ENCODE measurements around the gene MAP4K4. TPM values are rescaled to one million over a fixed set of nuclear protein-coding genes. Genes with fewer than 3 reads are reported as not detected.

MAP4K4 gene
- total RNA-seq, 4 donors from 2014 or later, result 33.8 to 47.3 (median 35.7) TPM

DNA sequence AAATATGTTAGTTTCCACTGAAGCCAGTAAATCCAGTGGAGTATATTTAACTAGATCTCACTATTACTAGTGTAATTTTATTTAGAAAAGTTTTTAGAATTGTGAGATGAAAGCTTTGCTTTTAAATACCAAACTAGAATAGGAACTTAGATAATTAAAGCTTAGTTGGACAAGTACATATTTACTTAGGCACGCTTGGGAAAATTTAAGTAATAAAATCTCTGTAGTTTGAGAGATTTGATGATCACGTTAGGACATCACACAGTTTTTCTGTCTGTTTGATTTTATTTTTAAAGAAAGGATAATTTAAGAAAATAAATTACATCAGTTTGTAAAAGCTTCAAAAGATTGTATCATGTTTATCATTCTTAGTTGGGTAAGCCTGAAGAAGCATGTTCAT, 153.5 kb downstream of the MAP4K4 start:
- H3K36me3 ChIP-seq, result peaks cover 0 to 5% of the 10 kb centered on the region in 2 donors
- TF ChIP-seq POLR2A (IDR thresholded peaks at IDR 0.05), result no peak
- TF ChIP-seq, protein P1, sequence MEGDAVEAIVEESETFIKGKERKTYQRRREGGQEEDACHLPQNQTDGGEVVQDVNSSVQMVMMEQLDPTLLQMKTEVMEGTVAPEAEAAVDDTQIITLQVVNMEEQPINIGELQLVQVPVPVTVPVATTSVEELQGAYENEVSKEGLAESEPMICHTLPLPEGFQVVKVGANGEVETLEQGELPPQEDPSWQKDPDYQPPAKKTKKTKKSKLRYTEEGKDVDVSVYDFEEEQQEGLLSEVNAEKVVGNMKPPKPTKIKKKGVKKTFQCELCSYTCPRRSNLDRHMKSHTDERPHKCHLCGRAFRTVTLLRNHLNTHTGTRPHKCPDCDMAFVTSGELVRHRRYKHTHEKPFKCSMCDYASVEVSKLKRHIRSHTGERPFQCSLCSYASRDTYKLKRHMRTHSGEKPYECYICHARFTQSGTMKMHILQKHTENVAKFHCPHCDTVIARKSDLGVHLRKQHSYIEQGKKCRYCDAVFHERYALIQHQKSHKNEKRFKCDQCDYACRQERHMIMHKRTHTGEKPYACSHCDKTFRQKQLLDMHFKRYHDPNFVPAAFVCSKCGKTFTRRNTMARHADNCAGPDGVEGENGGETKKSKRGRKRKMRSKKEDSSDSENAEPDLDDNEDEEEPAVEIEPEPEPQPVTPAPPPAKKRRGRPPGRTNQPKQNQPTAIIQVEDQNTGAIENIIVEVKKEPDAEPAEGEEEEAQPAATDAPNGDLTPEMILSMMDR (IDR thresholded peaks at IDR 0.05), result no peak
- intact Hi-C loops (cut with DNase I), result no loop called here
- H3K4me1 ChIP-seq, result peaks cover 9 to 10% of the 10 kb centered on the region in 2 donors
- H3K27me3 ChIP-seq, result no peaks in the 10 kb centered on the region
- 90 to 92% methylated on average over 2 of the region's 2 CpGs for WGBS, 2 donors
- no peak overlapping the region for H3K4me3 ChIP-seq (replicated peaks in 1 of 3)
- H3K9me3 ChIP-seq, result no peaks in the 10 kb centered on the region
- no peak for DNase-seq
- H3K27ac ChIP-seq, result no peak overlapping the region

DNA sequence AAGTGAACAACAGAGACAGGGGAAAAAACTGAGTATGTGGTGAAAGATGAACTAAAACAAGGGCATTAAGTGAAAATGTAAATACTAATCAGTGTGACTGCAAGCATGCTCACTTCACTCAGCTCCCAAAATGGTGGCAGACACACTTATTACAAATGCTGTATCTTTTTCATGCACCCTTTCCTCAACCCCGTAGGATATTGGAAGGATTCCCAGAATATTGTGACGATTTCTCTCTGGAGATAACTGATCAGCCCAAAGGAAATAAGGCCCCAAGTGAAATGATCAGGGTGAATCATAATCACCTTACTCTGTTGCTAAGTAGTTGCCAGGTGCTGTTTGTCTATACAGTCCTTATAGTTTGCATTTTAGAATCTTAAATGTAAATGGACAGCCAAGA, 155.3 kb downstream of the MAP4K4 start:
- Histone ChIP-seq H3K27me3 (no peaks in the 10 kb centered on the region), H3K9me3 (no peaks in the 10 kb centered on the region), H3K27ac (no peak overlapping the region), H3K36me3 (no peaks in the 10 kb centered on the region), H3K4me3 (replicated peaks in 1 of 3) (no peak overlapping the region), H3K4me1 (peaks cover 9 to 10% of the 10 kb centered on the region in 2 donors)
- WGBS, 2 donors, result 65 to 74% methylated on average over 2 of the region's 2 CpGs
- intact Hi-C loops (cut with DNase I), result no loop called here
- TF ChIP-seq, protein P1 (IDR thresholded peaks at IDR 0.05), result no peak
- no peak for DNase-seq

DNA sequence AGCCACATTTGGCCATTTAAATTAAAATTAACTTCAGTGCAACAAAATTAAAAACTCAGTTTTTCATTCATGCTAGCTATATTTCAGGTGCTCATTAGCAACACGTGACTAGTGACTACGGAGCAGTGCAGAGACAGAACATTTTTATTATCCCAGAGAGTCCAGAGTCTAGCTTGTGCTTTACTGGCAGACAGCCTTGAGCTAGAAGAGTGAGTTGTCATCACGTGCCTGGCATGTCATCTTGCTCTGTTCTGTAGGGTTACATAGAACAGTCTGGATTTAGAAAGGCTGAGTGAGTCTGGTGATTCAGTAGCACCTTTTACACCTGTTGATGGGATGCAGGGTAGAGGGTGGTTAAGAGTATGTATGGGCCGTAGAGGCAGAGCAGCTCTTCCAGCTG, 157.4 kb downstream of the MAP4K4 start:
- TF ChIP-seq, protein P1 (IDR thresholded peaks at IDR 0.05), result no peak
- no peak for TF ChIP-seq POLR2A (IDR thresholded peaks at IDR 0.05)
- peaks cover 0 to 2% of the 10 kb centered on the region in 2 donors for H3K36me3 ChIP-seq
- no peak overlapping the region for H3K27ac ChIP-seq
- no peak for DNase-seq
- H3K27me3 ChIP-seq, result no peaks in the 10 kb centered on the region
- intact Hi-C loops (cut with DNase I), result no loop called here
- H3K4me3 ChIP-seq (replicated peaks in 1 of 3), result no peak overlapping the region
- no peaks in the 10 kb centered on the region for H3K4me1 ChIP-seq
- WGBS, 2 donors, result 87 to 96% methylated on average over 4 of the region's 4 CpGs
- H3K9me3 ChIP-seq, result no peaks in the 10 kb centered on the region

DNA sequence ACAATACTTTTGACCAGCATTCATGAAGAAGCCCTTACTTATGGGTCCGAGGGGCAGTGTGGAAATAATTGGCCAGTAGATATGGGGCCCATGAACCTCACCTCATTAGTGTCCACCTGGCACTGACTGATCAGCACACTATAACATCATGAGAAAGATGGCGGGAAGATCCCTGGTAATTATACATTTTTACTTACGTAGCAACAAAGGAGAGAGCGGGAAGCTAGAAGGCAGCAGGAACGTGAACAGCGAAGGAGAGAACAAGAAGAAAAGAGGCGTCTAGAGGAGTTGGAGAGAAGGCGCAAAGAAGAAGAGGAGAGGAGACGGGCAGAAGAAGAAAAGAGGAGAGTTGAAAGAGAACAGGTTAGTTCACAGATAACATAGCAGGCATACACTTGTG, 158.3 kb downstream of the MAP4K4 start:
- no peak overlapping the region for H3K4me3 ChIP-seq (replicated peaks in 1 of 3)
- DNase-seq, result no peak
- intact Hi-C loops (cut with DNase I), result no loop called here
- H3K4me1 ChIP-seq, result peaks cover 0 to 5% of the 10 kb centered on the region in 2 donors
- H3K27ac ChIP-seq, result no peak overlapping the region
- WGBS, 2 donors, result 96 to 97% methylated on average over 9 of the region's 9 CpGs
- no peak for TF ChIP-seq POLR2A (IDR thresholded peaks at IDR 0.05)
- TF ChIP-seq, protein P1 (IDR thresholded peaks at IDR 0.05), result no peak
- H3K36me3 ChIP-seq, result peaks cover 0 to 2% of the 10 kb centered on the region in 2 donors
- no peaks in the 10 kb centered on the region for H3K27me3 ChIP-seq
- H3K9me3 ChIP-seq, result no peaks in the 10 kb centered on the region

DNA sequence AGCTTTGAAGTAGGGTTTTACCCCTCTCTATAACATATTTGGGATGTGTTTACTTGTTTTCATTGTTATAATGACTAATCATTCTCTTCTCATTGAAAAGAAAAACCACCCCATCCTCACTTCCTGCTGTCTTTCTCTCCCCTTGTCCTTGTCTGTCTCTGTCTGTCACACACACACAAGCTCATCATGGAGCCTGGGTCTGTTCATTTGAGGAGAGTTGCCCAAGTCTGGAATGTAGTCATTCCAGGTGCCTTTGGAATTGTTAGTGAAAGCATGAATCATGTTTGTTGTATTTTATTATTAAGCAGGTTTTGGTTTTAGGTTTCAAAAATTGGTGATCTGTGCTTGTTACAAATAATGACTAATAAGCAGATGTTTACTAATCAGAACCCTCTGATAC, 160.7 kb downstream of the MAP4K4 start:
- Histone ChIP-seq H3K4me1 (peaks cover 8 to 9% of the 10 kb centered on the region in 2 donors), H3K36me3 (peaks cover 0 to 2% of the 10 kb centered on the region in 2 donors), H3K9me3 (no peaks in the 10 kb centered on the region), H3K4me3 (replicated peaks in 1 of 3) (no peak overlapping the region), H3K27me3 (no peaks in the 10 kb centered on the region), H3K27ac (no peak overlapping the region)
- no peak for DNase-seq
- intact Hi-C loops (cut with DNase I), result no loop called here
- TF ChIP-seq, protein P1 (IDR thresholded peaks at IDR 0.05), result no peak

All from thyroid gland (tissue), 4 donors.